IPS DF 6.9 (cell line): Measurements from ENCODE around the gene ABI3BP.

Source experiments
- DNase-seq: peaks from one replicate; pipeline ENCODE4 v3.0.0-alpha.2; 2013; ENCODE audit warnings: low read depth, low spot score
- H3K27ac ChIP-seq: one replicate; pipeline ENCODE4 v1.5.1; 2013; ENCODE audit warnings: low read length, control low read depth
- H3K27me3 ChIP-seq: 2 replicates; pipeline ENCODE4 v1.6.1; 2013; ENCODE audit warnings: mild to moderate bottlenecking, low read length; ENCODE audit not compliant: control insufficient read depth, insufficient read depth
- H3K36me3 ChIP-seq: 2 replicates; pipeline ENCODE4 v1.6.1; 2013; ENCODE audit warnings: low read length; ENCODE audit not compliant: control insufficient read depth, insufficient read depth
- H3K4me1 ChIP-seq: 2 replicates; pipeline ENCODE4 v1.6.1; 2013; ENCODE audit warnings: low read length; ENCODE audit not compliant: control insufficient read depth, insufficient read depth
- H3K4me3 ChIP-seq: 2 replicates; pipeline ENCODE4 v1.5.1; 2013; ENCODE audit warnings: mild to moderate bottlenecking, low read length
- H3K9me3 ChIP-seq: 2 replicates; pipeline ENCODE4 v1.6.1; 2013; ENCODE audit warnings: low read length, inconsistent platforms; ENCODE audit not compliant: control insufficient read depth, insufficient read depth
- WGBS: extraction: QIAGEN DNeasy Blood & Tissue Kit; methylation state at CpG from one replicate; pipeline ENCODE4 v1.1.7; 2013; ENCODE audit warnings: mixed read lengths, missing lambda C conversion rate; ENCODE audit not compliant: insufficient read length, insufficient coverage; 5-methylcytosine and 5-hydroxymethylcytosine counted together

The ABI3BP gene

DNA sequence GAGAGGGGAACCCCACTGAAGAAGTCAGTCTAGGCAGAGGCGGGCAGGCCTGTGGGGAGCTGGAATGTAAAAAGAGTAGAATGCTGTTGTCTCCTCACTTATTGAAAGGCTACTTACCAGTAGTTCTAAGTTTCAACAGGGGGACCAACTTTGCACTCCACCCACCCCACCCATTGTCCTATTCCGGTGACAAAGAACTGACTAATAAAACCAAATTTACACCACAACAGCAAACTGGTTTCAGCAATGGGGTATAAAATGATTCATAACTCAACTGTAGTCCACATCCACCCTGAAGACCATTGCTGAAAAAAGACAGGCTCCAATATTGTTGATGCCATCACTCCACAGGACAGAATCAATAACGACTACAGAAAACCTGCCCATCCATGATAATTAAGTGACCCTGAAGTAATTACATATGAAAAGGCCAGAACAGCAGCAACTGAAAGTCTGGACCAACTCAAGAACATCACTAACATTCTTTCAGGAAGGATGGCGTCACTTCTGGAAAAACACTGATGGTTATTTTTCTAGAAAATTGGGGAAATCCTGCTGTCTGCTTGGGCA is 80.2 kb downstream of the ABI3BP start:
- WGBS = no CpG with 5 or more reads among the region's 4 CpGs
- H3K27ac ChIP-seq = no peak overlapping the region
- H3K9me3 ChIP-seq = no peaks in the 10 kb centered on the region
- H3K4me1 ChIP-seq = peaks cover 5% of the 10 kb centered on the region; the same call in 1 of the 2 replicates
- no peaks in the 10 kb centered on the region for H3K36me3 ChIP-seq
- no peak overlapping the region for H3K4me3 ChIP-seq
- H3K27me3 ChIP-seq = no peaks in the 10 kb centered on the region
- no peak for DNase-seq

- no peaks in the 10 kb centered on the region for H3K27me3 ChIP-seq
- H3K27ac ChIP-seq = no peak overlapping the region
- H3K4me1 ChIP-seq = peaks cover 5% of the 10 kb centered on the region; the same call in 1 of the 2 replicates
- no peaks in the 10 kb centered on the region for H3K36me3 ChIP-seq
- DNase-seq = no peak
- no peaks in the 10 kb centered on the region for H3K9me3 ChIP-seq
- H3K4me3 ChIP-seq = no peak overlapping the region
- no CpG with 5 or more reads among the region's 6 CpGs for WGBS
These were observed 80.7 kb downstream of the ABI3BP start for GRCh38 chr3:100912571-100912970.

- no CpG with 5 or more reads among the region's 6 CpGs for WGBS
- Histone ChIP-seq H3K4me1 (peaks cover 5% of the 10 kb centered on the region; the same call in 1 of the 2 replicates), H3K27me3 (no peaks in the 10 kb centered on the region), H3K27ac (no peak overlapping the region), H3K9me3 (no peaks in the 10 kb centered on the region), H3K4me3 (no peak overlapping the region), H3K36me3 (no peaks in the 10 kb centered on the region)
- DNase-seq = no peak
These were observed 81.3 kb downstream of the ABI3BP start for GRCh38 chr3:100911956-100912355.

GRCh38 chr3:100910986-100911385 is 82.2 kb downstream of the ABI3BP start:
- Histone ChIP-seq H3K9me3 (no peaks in the 10 kb centered on the region), H3K4me1 (peaks cover 5% of the 10 kb centered on the region; the same call in 1 of the 2 replicates), H3K36me3 (no peaks in the 10 kb centered on the region), H3K4me3 (no peak overlapping the region), H3K27ac (no peak overlapping the region), H3K27me3 (no peaks in the 10 kb centered on the region)
- no CpG with 5 or more reads among the region's 2 CpGs for WGBS
- no peak for DNase-seq

DNA sequence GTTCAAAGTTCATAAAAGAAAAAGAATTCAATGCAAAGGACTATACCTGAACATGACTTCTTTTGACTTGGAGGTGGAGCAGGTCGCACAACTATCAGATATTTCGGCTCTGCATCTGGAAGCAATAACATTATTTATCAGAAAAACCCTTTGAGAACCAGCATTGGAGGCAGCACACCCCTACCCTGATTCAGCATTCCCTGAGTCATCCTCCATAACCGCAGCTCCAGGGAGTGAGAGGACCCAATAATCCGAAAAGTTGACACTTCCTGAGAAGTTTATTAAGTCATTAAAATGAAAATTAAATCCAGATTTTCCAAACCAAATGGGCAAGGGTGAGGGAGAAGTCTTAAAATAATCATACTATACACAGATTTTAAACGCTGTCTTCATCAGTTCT is 90.6 kb downstream of the ABI3BP start:
- Histone ChIP-seq H3K27me3 (no peaks in the 10 kb centered on the region), H3K27ac (no peak overlapping the region), H3K4me3 (no peak overlapping the region), H3K36me3 (no peaks in the 10 kb centered on the region), H3K9me3 (no peaks in the 10 kb centered on the region), H3K4me1 (no peaks in the 10 kb centered on the region)
- no CpG with 5 or more reads among the region's 5 CpGs for WGBS
- DNase-seq = no peak

- no CpG with 5 or more reads among the region's 2 CpGs for WGBS
- no peak overlapping the region for H3K27ac ChIP-seq
These were observed 92.4 kb downstream of the ABI3BP start for GRCh38 chr3:100900671-100901335.

DNA sequence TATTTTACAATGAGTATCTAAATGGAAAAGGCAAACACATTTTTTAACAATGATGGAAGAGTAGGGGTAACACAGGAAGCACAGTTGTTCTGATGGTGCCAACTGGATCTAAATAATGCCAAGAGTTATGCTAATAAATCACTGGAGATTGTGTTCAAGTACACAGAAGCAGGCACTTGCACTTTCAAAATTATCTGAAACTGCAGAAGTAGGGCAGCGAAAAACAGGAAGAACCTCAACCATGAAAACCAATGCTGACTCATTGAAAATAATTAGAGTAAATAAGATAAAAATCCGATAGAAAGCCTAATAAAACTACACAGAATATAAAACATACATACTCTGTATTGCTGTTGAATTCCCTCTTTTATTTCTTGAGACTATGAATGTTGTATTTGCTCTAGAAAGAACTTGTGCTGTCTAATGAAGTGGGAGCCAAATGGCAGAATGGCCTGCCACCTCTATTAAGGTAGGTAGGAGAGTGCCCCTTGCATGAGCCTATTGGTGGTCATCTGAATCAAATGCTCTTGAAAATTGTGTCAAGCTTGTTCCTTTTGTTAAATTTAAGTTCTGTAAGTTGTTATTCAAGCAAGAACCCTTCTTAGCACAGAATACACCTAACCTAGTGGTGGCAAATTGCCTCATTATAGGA is 93.7 kb downstream of the ABI3BP start:
- no peaks in the 10 kb centered on the region for H3K36me3 ChIP-seq
- H3K27ac ChIP-seq = no peak overlapping the region
- no peaks in the 10 kb centered on the region for H3K9me3 ChIP-seq
- WGBS = no CpG with 5 or more reads among the region's 2 CpGs
- H3K27me3 ChIP-seq = no peaks in the 10 kb centered on the region
- no peak overlapping the region for H3K4me3 ChIP-seq
- H3K4me1 ChIP-seq = no peaks in the 10 kb centered on the region
- DNase-seq = no peak

More at GRCh38 chr3:100900671-100901335, 92.4 kb downstream of the ABI3BP start:
- DNase-seq = no peak
- Histone ChIP-seq H3K4me1 (no peaks in the 10 kb centered on the region), H3K36me3 (no peaks in the 10 kb centered on the region), H3K9me3 (no peaks in the 10 kb centered on the region), H3K4me3 (no peak overlapping the region), H3K27me3 (no peaks in the 10 kb centered on the region)

DNA sequence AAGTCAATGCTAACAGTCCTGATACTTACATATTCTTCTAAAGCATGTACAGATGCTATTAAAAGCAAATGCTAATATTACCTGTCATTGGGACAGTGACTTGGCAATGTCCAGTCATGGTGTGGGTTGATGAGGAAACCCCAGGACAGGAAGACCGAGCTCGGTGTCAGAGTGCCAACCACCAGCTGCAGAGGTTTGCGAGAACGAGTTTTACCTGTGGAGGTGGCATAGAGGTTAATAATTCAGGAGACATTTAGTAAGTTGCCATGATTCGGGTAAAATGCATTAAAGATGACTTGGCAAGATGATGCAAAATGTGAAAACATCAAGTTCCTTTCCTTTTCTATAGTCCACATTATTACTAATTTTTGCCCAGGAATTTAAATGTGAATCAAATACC is 94.5 kb downstream of the ABI3BP start:
- Histone ChIP-seq H3K9me3 (no peaks in the 10 kb centered on the region), H3K36me3 (no peaks in the 10 kb centered on the region), H3K4me1 (no peaks in the 10 kb centered on the region), H3K4me3 (no peak overlapping the region), H3K27me3 (no peaks in the 10 kb centered on the region), H3K27ac (no peak overlapping the region)
- DNase-seq = no peak
- WGBS = no CpG with 5 or more reads among the region's 5 CpGs

- Histone ChIP-seq H3K27me3 (no peaks in the 10 kb centered on the region), H3K4me1 (no peaks in the 10 kb centered on the region), H3K9me3 (no peaks in the 10 kb centered on the region), H3K4me3 (no peak overlapping the region), H3K27ac (no peak overlapping the region), H3K36me3 (no peaks in the 10 kb centered on the region)
- WGBS = no CpG with 5 or more reads among the region's 2 CpGs
- DNase-seq = no peak
These were observed 96.2 kb downstream of the ABI3BP start for GRCh38 chr3:100896994-100897393.

DNA sequence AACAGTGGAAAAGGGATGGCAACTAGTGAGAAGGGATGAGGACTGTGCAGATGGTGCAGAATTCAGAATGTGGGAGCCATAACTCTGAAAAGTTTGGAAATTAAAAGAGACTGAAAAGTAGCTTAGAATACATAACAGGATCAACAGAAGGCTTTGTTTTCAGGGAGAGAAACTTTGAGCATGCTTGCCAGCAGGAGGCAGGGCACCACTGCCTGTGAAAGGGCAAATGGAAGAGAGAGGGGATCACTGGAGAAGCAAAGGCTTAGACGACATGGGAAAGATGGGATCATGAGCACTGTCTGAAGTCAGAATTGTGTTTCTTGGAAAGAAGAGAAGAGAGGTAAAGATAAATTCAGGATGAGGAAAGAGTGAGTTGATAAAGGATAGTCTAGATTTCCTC is 99.6 kb downstream of the ABI3BP start:
- peak; percentile 48 for DNase-seq
- H3K9me3 ChIP-seq = no peaks in the 10 kb centered on the region
- WGBS = no CpG with 5 or more reads among the region's 1 CpG

More for the DNA sequence above, 99.6 kb downstream of the ABI3BP start:
- Histone ChIP-seq H3K27ac (no peak overlapping the region), H3K27me3 (no peaks in the 10 kb centered on the region), H3K36me3 (no peaks in the 10 kb centered on the region), H3K4me3 (no peak overlapping the region), H3K4me1 (no peaks in the 10 kb centered on the region)
